Keratinocyte (primary cell): Measurements from ENCODE around the gene RAB30. TPM values are rescaled to one million over a fixed set of nuclear protein-coding genes. Genes with fewer than 3 reads are reported as not detected.

Experiments used
- DNase-seq: peaks from one replicate; pipeline ENCODE4 v3.0.0-alpha.2; 2011; ENCODE audit warnings: low read depth, missing footprints, low spot score
- FAIRE-seq: peaks from 2 replicates; lab custom pipeline; 2011; peaks lifted over from hg19 to GRCh38; lab: Jason Lieb, UNC
- H2AFZ ChIP-seq: 2 replicates; pipeline ENCODE4 v1.6.0; 2012; ENCODE audit warnings: low read length, control low read depth, inconsistent platforms; ENCODE audit not compliant: control insufficient read depth
- H3K27ac ChIP-seq: 2 replicates; pipeline ENCODE4 v1.5.1; 2011; ENCODE audit warnings: low read length; ENCODE audit not compliant: control insufficient read depth, insufficient read depth
- H3K27me3 ChIP-seq: 3 replicates; pipeline ENCODE4 v1.6.0; 2011; ENCODE audit warnings: low read length; ENCODE audit not compliant: control insufficient read depth, insufficient read depth; ENCODE audit errors: extremely low read depth
- H3K36me3 ChIP-seq, 2 experiments: 2 replicates in 1 of 2; 3 replicates in 1 of 2; pipeline ENCODE4 v1.5.1; 2011; ENCODE audit warnings: low read length in 2 of 2, mild to moderate bottlenecking in 1 of 2; ENCODE audit not compliant: control insufficient read depth in 2 of 2, insufficient read depth in 2 of 2; ENCODE audit errors: extremely low read depth in 1 of 2
- H3K4me1 ChIP-seq: 3 replicates; pipeline ENCODE4 v1.5.1; 2011; ENCODE audit warnings: low read length; ENCODE audit not compliant: control insufficient read depth, insufficient read depth; ENCODE audit errors: extremely low read depth
- H3K4me2 ChIP-seq: 3 replicates; pipeline ENCODE4 v1.6.0; 2011; ENCODE audit warnings: low read depth, low read length; ENCODE audit not compliant: control insufficient read depth, insufficient read depth; ENCODE audit errors: extremely low read depth
- H3K4me3 ChIP-seq, 3 experiments: fragments of 200-600 bp in 1 of 3; sonication (generic) in 1 of 3; 2 replicates in 2 of 3; 3 replicates in 1 of 3; pipeline ENCODE4 v1.5.1; 2011 to 2016; ENCODE audit warnings: low read length in 3 of 3, mild to moderate bottlenecking in 3 of 3, control low read depth in 2 of 3, inconsistent platforms in 1 of 3, low read depth in 1 of 3, mixed read lengths in 1 of 3, mixed run types in 1 of 3, moderate library complexity in 1 of 3; ENCODE audit not compliant: control insufficient read depth in 2 of 3, insufficient read depth in 2 of 3; ENCODE audit errors: extremely low read depth in 1 of 3
- H3K79me2 ChIP-seq: 2 replicates; pipeline ENCODE4 v1.6.0; 2012; ENCODE audit warnings: low read length; ENCODE audit not compliant: control insufficient read depth, insufficient read depth
- H3K9ac ChIP-seq: 3 replicates; pipeline ENCODE4 v1.6.0; 2011; ENCODE audit warnings: low read length; ENCODE audit not compliant: control insufficient read depth, insufficient read depth; ENCODE audit errors: extremely low read depth
- H3K9me1 ChIP-seq: 3 replicates; pipeline ENCODE4 v1.6.0; 2011; ENCODE audit warnings: low read length; ENCODE audit not compliant: control insufficient read depth, insufficient read depth; ENCODE audit errors: extremely low read depth
- H3K9me3 ChIP-seq: 2 replicates; pipeline ENCODE4 v1.5.1; 2012; ENCODE audit warnings: low read depth, low read length; ENCODE audit not compliant: control insufficient read depth
- H4K20me1 ChIP-seq: 3 replicates; pipeline ENCODE4 v1.6.0; 2011; ENCODE audit warnings: low read length; ENCODE audit not compliant: control insufficient read depth, insufficient read depth; ENCODE audit errors: extremely low read depth
- CTCF ChIP-seq, 3 experiments: IDR thresholded peaks in 1 of 3; conservative IDR thresholded peaks in 1 of 3; optimal IDR thresholded peaks in 1 of 3; 2 replicates in 2 of 3; 3 replicates in 1 of 3; pipeline versions ENCODE3 to v1.5.1; 2011; ENCODE audit warnings: low read length in 3 of 3, mild to moderate bottlenecking in 3 of 3, moderate library complexity in 2 of 3, control low read depth in 1 of 3, inconsistent platforms in 1 of 3; ENCODE audit not compliant: insufficient read depth in 2 of 3; ENCODE audit errors: extremely low read depth in 1 of 3
- EZH2 ChIP-seq: IDR thresholded peaks from one replicate; pipeline ENCODE4 v1.6.1; 2012; ENCODE audit warnings: inconsistent platforms, mild to moderate bottlenecking, low read length, moderate library complexity
- dilution Hi-C: fragments of 300-500 bp; cut with MboI; formaldehyde crosslinking; loops from one replicate; pipeline ENCODE4 v1.7.0; 2020; ENCODE audit warnings: low sequenced_read_pairs; ENCODE audit not compliant: extremely low pct_ligation_motif_present
- polyA plus RNA-seq, 5 experiments: library from polyadenylated mRNA; depleted of rRNA in 3 of 5; stranded (reverse) in 3 of 5; stranded (forward) in 1 of 5; unstranded in 1 of 5; fragments of >200 nt; gene quantifications; 1 replicate in 1 of 5; 2 replicates in 3 of 5; 3 replicates in 1 of 5; pipeline versions ENCODE4 v1.2.1 to v1.2.3, GENCODE V29; 2011 to 2012; ENCODE audit warnings: missing spikeins in 2 of 5, low read depth in 1 of 5, low replicate concordance in 1 of 5

RAB30 gene
- polyA plus RNA-seq, 1 donor (not counting 4 experiments of a cell fraction or from before 2014, with no cell fraction given): 9.3 TPM

GRCh38 chr11:83031127-83031526 lies 40.6 kb downstream of the RAB30 start:
- no peak overlapping the region for H3K4me3 ChIP-seq
- H4K20me1 ChIP-seq: no peaks in the 10 kb centered on the region
- H3K4me2 ChIP-seq: no peak overlapping the region
- no peaks in the 10 kb centered on the region for H3K9me1 ChIP-seq
- FAIRE-seq (no peak), DNase-seq (no peak)
- H3K4me1 ChIP-seq: peaks cover 30% of the 10 kb centered on the region
- H3K27ac ChIP-seq: no peak overlapping the region
- H3K9ac ChIP-seq: no peak overlapping the region
- dilution Hi-C loops: no loop called here
- no peaks in the 10 kb centered on the region for H3K36me3 ChIP-seq
- H2AFZ ChIP-seq: no peak overlapping the region
- H3K79me2 ChIP-seq: no peaks in the 10 kb centered on the region
- TF ChIP-seq CTCF (optimal IDR thresholded peaks at IDR 0.05 in 1 of 3, IDR thresholded peaks at IDR 0.05 in 1 of 3, conservative IDR thresholded peaks at IDR 0.05 in 1 of 3; ENCODE audit: extremely low read depth in 1 of 3, insufficient read depth in 2 of 3, low read length in 3 of 3) (no peak), EZH2 (no peak)
- no peaks in the 10 kb centered on the region for H3K27me3 ChIP-seq
- H3K9me3 ChIP-seq: no peaks in the 10 kb centered on the region

GRCh38 chr11:83027794-83028193 lies 43.9 kb downstream of the RAB30 start:
- Histone ChIP-seq H3K9me1 (no peaks in the 10 kb centered on the region), H3K4me3 (no peak overlapping the region), H3K9me3 (no peaks in the 10 kb centered on the region), H3K9ac (no peak overlapping the region), H3K27ac (no peak overlapping the region), H3K4me2 (no peak overlapping the region), H3K79me2 (no peaks in the 10 kb centered on the region), H3K36me3 (no peaks in the 10 kb centered on the region), H2AFZ (no peak overlapping the region), H3K4me1 (peaks cover 3% of the 10 kb centered on the region), H4K20me1 (no peaks in the 10 kb centered on the region), H3K27me3 (no peaks in the 10 kb centered on the region)
- DNase-seq (no peak), FAIRE-seq (no peak)
- dilution Hi-C loops: no loop called here
- no peak for TF ChIP-seq EZH2
- TF ChIP-seq CTCF (optimal IDR thresholded peaks at IDR 0.05 in 1 of 3, IDR thresholded peaks at IDR 0.05 in 1 of 3, conservative IDR thresholded peaks at IDR 0.05 in 1 of 3; ENCODE audit: extremely low read depth in 1 of 3, insufficient read depth in 2 of 3, low read length in 3 of 3): no peak
